Measurements from ENCODE around the gene NTSR1. TPM values are rescaled to one million over a fixed set of nuclear protein-coding genes. Genes with fewer than 3 reads are reported as not detected.
A peak's percentile ranks its signal among the peaks of the same experiment; 100 is the strongest.

NTSR1 gene
- total and polyA plus RNA-seq, 2 of the 13 experiments (the other 11 are each of a cell fraction or from before 2014, with no cell fraction given): 0.09 to 0.12 TPM

DNA sequence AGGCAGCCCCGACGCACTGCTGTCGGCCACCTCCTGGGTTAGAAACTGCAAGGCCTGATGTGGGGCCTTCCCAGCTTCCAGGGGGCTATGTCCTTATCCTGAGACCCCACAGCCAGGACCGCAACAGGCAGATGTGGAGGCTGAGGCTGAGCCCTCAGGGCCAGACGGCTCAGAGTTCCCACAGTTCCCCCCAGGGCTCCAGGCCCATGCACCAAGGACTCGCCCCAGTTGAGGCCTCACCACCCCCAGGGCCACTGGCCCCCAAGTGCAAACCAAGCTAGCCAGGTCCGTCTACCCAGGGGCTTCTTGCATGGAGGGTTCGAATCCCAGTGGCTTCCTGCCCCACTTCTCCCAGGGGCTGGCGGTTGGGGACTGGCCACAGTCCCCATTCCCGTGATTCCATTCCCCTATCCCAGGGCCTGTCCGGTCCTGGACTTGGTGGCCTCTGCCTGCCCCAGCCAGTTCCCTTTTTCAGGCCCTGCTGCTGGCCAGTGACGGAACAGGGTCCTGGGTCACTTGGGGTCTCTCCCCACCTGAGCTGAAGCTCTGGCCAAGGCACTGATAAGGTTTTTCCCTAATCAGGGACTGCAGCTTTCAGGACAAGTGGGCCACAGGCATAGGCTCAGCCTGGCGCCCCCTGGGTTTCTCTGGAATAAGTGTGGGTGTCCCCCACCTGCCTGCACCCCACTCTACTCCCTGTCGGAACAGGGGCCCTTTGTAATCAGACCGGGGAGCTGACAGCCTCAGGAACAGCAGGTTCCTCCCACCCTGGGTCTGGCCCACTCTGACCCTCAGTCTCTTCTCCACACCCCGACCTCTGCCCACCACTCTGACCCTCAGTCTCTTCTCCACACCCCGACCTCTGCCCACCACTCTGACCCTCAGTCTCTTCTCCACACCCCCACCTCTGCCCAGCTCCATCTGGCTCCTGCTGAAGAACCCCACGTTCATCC, 44.3 kb upstream of the NTSR1 start (continued):
- TF ChIP-seq, protein P1, sequence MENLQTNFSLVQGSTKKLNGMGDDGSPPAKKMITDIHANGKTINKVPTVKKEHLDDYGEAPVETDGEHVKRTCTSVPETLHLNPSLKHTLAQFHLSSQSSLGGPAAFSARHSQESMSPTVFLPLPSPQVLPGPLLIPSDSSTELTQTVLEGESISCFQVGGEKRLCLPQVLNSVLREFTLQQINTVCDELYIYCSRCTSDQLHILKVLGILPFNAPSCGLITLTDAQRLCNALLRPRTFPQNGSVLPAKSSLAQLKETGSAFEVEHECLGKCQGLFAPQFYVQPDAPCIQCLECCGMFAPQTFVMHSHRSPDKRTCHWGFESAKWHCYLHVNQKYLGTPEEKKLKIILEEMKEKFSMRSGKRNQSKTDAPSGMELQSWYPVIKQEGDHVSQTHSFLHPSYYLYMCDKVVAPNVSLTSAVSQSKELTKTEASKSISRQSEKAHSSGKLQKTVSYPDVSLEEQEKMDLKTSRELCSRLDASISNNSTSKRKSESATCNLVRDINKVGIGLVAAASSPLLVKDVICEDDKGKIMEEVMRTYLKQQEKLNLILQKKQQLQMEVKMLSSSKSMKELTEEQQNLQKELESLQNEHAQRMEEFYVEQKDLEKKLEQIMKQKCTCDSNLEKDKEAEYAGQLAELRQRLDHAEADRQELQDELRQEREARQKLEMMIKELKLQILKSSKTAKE (CRISPR knock-in tag; IDR thresholded peaks at IDR 0.05; ENCODE audit: borderline replicate concordance): no peak
- TF ChIP-seq RBFOX2 (IDR thresholded peaks at IDR 0.05; ENCODE audit: low read depth, low read length) (peak; percentile 57), CEBPG (CRISPR knock-in tag; IDR thresholded peaks at IDR 0.05) (no peak), BORCS8-MEF2B (CRISPR knock-in tag; IDR thresholded peaks at IDR 0.05) (peak; percentile 23; the same call in 1 of the 2 replicates), HNRNPK (IDR thresholded peaks at IDR 0.05; ENCODE audit: low read depth, low read length, poor library complexity, severe bottlenecking) (no peak), RFXAP (CRISPR knock-in tag; IDR thresholded peaks at IDR 0.05; ENCODE audit: borderline replicate concordance) (peak; percentile 15; the same call in 1 of the 2 replicates), NFE2 (CRISPR knock-in tag; IDR thresholded peaks at IDR 0.05) (no peak), ZNF160 (CRISPR knock-in tag; IDR thresholded peaks at IDR 0.05) (peak; percentile 65; the same call in 1 of the 2 replicates), POLR2AphosphoS5 (IDR thresholded peaks at IDR 0.05; ENCODE audit: low read depth, low read length) (no peak), ZNF101 (CRISPR knock-in tag; IDR thresholded peaks at IDR 0.05; ENCODE audit: borderline replicate concordance, low read depth) (no peak), DR1 (CRISPR knock-in tag; IDR thresholded peaks at IDR 0.05) (0 out of 2 replicates have a peak, but pooled peaks have one; percentile 30), AHR (CRISPR knock-in tag; IDR thresholded peaks at IDR 0.05) (0 out of 2 replicates have a peak, but pooled peaks have one; percentile 22), TCF12 (IDR thresholded peaks at IDR 0.05) (no peak), TCF12 (CRISPR knock-in tag; IDR thresholded peaks at IDR 0.05) (peak; percentile 60; the same call in 1 of the 2 replicates), YEATS4 (CRISPR knock-in tag; IDR thresholded peaks at IDR 0.05; ENCODE audit: borderline replicate concordance) (no peak), ZNF343 (CRISPR knock-in tag; IDR thresholded peaks at IDR 0.05) (0 out of 2 replicates have a peak, but pooled peaks have one; percentile 18), SALL2 (CRISPR knock-in tag; IDR thresholded peaks at IDR 0.05) (0 out of 2 replicates have a peak, but pooled peaks have one; percentile 43), TEAD2 (CRISPR knock-in tag; IDR thresholded peaks at IDR 0.05) (0 out of 2 replicates have a peak, but pooled peaks have one; percentile 27), RBM39 (IDR thresholded peaks at IDR 0.05; ENCODE audit: low read depth, low read length, poor library complexity, severe bottlenecking) (peak; percentile 13), ZNF713 (CRISPR knock-in tag; IDR thresholded peaks at IDR 0.05) (no peak)
- TF ChIP-seq, protein P2, sequence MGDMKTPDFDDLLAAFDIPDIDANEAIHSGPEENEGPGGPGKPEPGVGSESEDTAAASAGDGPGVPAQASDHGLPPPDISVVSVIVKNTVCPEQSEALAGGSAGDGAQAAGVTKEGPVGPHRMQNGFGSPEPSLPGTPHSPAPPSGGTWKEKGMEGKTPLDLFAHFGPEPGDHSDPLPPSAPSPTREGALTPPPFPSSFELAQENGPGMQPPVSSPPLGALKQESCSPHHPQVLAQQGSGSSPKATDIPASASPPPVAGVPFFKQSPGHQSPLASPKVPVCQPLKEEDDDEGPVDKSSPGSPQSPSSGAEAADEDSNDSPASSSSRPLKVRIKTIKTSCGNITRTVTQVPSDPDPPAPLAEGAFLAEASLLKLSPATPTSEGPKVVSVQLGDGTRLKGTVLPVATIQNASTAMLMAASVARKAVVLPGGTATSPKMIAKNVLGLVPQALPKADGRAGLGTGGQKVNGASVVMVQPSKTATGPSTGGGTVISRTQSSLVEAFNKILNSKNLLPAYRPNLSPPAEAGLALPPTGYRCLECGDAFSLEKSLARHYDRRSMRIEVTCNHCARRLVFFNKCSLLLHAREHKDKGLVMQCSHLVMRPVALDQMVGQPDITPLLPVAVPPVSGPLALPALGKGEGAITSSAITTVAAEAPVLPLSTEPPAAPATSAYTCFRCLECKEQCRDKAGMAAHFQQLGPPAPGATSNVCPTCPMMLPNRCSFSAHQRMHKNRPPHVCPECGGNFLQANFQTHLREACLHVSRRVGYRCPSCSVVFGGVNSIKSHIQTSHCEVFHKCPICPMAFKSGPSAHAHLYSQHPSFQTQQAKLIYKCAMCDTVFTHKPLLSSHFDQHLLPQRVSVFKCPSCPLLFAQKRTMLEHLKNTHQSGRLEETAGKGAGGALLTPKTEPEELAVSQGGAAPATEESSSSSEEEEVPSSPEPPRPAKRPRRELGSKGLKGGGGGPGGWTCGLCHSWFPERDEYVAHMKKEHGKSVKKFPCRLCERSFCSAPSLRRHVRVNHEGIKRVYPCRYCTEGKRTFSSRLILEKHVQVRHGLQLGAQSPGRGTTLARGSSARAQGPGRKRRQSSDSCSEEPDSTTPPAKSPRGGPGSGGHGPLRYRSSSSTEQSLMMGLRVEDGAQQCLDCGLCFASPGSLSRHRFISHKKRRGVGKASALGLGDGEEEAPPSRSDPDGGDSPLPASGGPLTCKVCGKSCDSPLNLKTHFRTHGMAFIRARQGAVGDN (CRISPR knock-in tag; IDR thresholded peaks at IDR 0.05): peak; percentile 19; the same call in 1 of the 2 replicates
- TF ChIP-seq, protein P3, sequence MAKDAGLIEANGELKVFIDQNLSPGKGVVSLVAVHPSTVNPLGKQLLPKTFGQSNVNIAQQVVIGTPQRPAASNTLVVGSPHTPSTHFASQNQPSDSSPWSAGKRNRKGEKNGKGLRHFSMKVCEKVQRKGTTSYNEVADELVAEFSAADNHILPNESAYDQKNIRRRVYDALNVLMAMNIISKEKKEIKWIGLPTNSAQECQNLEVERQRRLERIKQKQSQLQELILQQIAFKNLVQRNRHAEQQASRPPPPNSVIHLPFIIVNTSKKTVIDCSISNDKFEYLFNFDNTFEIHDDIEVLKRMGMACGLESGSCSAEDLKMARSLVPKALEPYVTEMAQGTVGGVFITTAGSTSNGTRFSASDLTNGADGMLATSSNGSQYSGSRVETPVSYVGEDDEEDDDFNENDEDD (CRISPR knock-in tag; IDR thresholded peaks at IDR 0.05; ENCODE audit: borderline replicate concordance): no peak
